HCT116 (cell line): ENCODE measurements around the gene RAB9A. TPM values are rescaled to one million over a fixed set of nuclear protein-coding genes. Genes with fewer than 3 reads are reported as not detected.
"Not testable (repeated sequence)": the region's sequence is repeated elsewhere in the genome, so short reads cannot be mapped to it uniquely, and the experiment has no call there.

Source experiments
- ATAC-seq: fragments of 200-7000 bp; cut with Tn5 transposase; 2 replicates; pipeline ENCODE4 v1.9.1; 2020; ENCODE audit warnings: mild to moderate bottlenecking, moderate library complexity
- BruUV-seq: library from RNA; stranded (reverse); fragments of 400-500 nt; replicated peaks from 2 replicates; lab custom pipeline; 2021; lab: Mats Ljungman, UMichigan
- CTCF ChIA-PET: fragments of 300-600 bp; sonication (Branson Sonifier 250); formaldehyde crosslinking; loops from one replicate; lab custom pipeline; 2021; ENCODE audit warnings: antibody characterized with exemption; lab: Charles Lee
- POLR2A ChIA-PET: fragments of 300-600, 350-600 bp; sonication (Branson Sonifier 250); formaldehyde crosslinking; loops from one replicate; lab custom pipeline; 2021; ENCODE audit warnings: antibody characterized with exemption; lab: Charles Lee
- RAD21 ChIA-PET, 2 experiments: fragments of 300-600 bp; sonication (Branson Sonifier 250); formaldehyde crosslinking; loops; one replicate each; lab custom pipeline; 2023; ENCODE audit warnings: low total read pairs in 2 of 2; ENCODE audit not compliant: uncharacterized antibody in 2 of 2, unreplicated experiment in 2 of 2, low non-redundant PET in 1 of 2; lab: Charles Lee
- DNase-seq: peaks from one replicate; pipeline ENCODE4 v3.0.0-alpha.2; 2010; ENCODE audit warnings: low read depth, low spot score
- H2AFZ ChIP-seq: fragments of 200-600 bp; shearing (Covaris generic), sonication (generic); 2 replicates; pipeline ENCODE4 v1.6.1; 2017; ENCODE audit warnings: low read depth, mixed run types, mixed read lengths, antibody characterized with exemption, low read length; ENCODE audit not compliant: poor library complexity, severe bottlenecking
- H3K27ac ChIP-seq: 2 replicates; pipeline ENCODE4 v1.5.1; 2012; ENCODE audit warnings: low read depth, low read length
- H3K27me3 ChIP-seq: fragments of 200-600 bp; sonication (generic); 2 replicates; pipeline ENCODE4 v1.6.1; 2016; ENCODE audit warnings: mixed run types, low read length, mixed read lengths; ENCODE audit not compliant: insufficient read depth
- H3K36me3 ChIP-seq, 2 experiments: fragments of 200-500 bp in 1 of 2; fragments of 200-600 bp in 1 of 2; sonication (Bioruptor generic) in 1 of 2; sonication (generic) in 1 of 2; 2 replicates each; pipeline versions ENCODE4 v1.5.1 to v1.6.1; 2014 to 2016; ENCODE audit warnings: low read length in 2 of 2, inconsistent platforms in 1 of 2, mixed read lengths in 1 of 2, mixed run types in 1 of 2; ENCODE audit not compliant: insufficient read depth in 2 of 2, control insufficient read depth in 1 of 2
- H3K4me1 ChIP-seq, 2 experiments: fragments of 200-600 bp in 1 of 2; sonication (generic) in 1 of 2; 2 replicates each; pipeline versions ENCODE4 v1.5.1 to v1.6.1; 2012 to 2017; ENCODE audit warnings: low read length in 2 of 2, inconsistent platforms in 1 of 2, mild to moderate bottlenecking in 1 of 2, mixed read lengths in 1 of 2, mixed run types in 1 of 2, moderate library complexity in 1 of 2; ENCODE audit not compliant: insufficient read depth in 2 of 2, control insufficient read depth in 1 of 2
- H3K4me2 ChIP-seq: fragments of 200-600 bp; sonication (generic); 2 replicates; pipeline ENCODE4 v1.6.1; 2017; ENCODE audit warnings: mixed run types, low read length, mixed read lengths
- H3K4me3 ChIP-seq, 2 experiments: fragments of 200-600 bp in 1 of 2; sonication (generic) in 1 of 2; replicated peaks in 1 of 2; 2 replicates each; pipeline ENCODE4 v1.5.1; 2011 to 2016; ENCODE audit warnings: low read length in 2 of 2, control low read depth in 1 of 2, low read depth in 1 of 2, mild to moderate bottlenecking in 1 of 2, mixed read lengths in 1 of 2, mixed run types in 1 of 2
- H3K79me2 ChIP-seq: fragments of 200-600 bp; sonication (generic); 2 replicates; pipeline ENCODE4 v1.6.1; 2017; ENCODE audit warnings: mild to moderate bottlenecking, mixed run types, low read length, moderate library complexity, mixed read lengths; ENCODE audit not compliant: insufficient read depth
- H3K9ac ChIP-seq: fragments of 200-600 bp; sonication (generic); 2 replicates; pipeline ENCODE4 v1.6.1; 2016; ENCODE audit warnings: low read length, mixed read lengths
- H3K9me2 ChIP-seq: fragments of 200-600 bp; sonication (generic), shearing (Covaris generic); 2 replicates; pipeline ENCODE4 v1.6.1; 2017; ENCODE audit warnings: mixed run types, mild to moderate bottlenecking, moderate library complexity; ENCODE audit not compliant: insufficient read depth
- H3K9me3 ChIP-seq, 2 experiments: fragments of 200-500 bp in 1 of 2; fragments of 200-600 bp in 1 of 2; sonication (Bioruptor generic) in 1 of 2; sonication (generic) in 1 of 2; 2 replicates each; pipeline ENCODE4 v1.6.1; 2014 to 2017; ENCODE audit warnings: low read length in 2 of 2, mixed read lengths in 2 of 2, inconsistent platforms in 1 of 2, low read depth in 1 of 2, mild to moderate bottlenecking in 1 of 2, mixed run types in 1 of 2, moderate library complexity in 1 of 2; ENCODE audit not compliant: control insufficient read depth in 1 of 2, insufficient read depth in 1 of 2
- H4K20me1 ChIP-seq: fragments of 200-600 bp; sonication (generic), shearing (Covaris generic); 2 replicates; pipeline ENCODE4 v1.6.1; 2017; ENCODE audit warnings: mixed run types, mild to moderate bottlenecking, moderate library complexity; ENCODE audit not compliant: insufficient read depth
- CTCF ChIP-seq, 3 experiments: fragments of 200-600 bp in 1 of 3; sonication (generic) in 1 of 3; IDR thresholded peaks in 2 of 3; conservative IDR thresholded peaks in 1 of 3; 2 replicates each; pipeline ENCODE4 v1.5.1; 2012 to 2017; ENCODE audit warnings: low read depth in 2 of 3, low read length in 2 of 3, antibody characterized with exemption in 1 of 3, borderline replicate concordance in 1 of 3, control low read depth in 1 of 3, mild to moderate bottlenecking in 1 of 3, mixed read lengths in 1 of 3, mixed run types in 1 of 3, moderate library complexity in 1 of 3; ENCODE audit not compliant: insufficient read depth in 1 of 3
- RAD21 ChIP-seq: IDR thresholded peaks from 2 replicates; pipeline ENCODE4 v1.6.1; 2012; ENCODE audit warnings: low read depth, mild to moderate bottlenecking
- intact Hi-C: fragments of 100-400 bp; cut with micrococcal nuclease; formaldehyde crosslinking; loops from 2 replicates; pipeline ENCODE4 v1.10.0; 2022
- total RNA-seq: library from RNA; stranded (reverse); gene quantifications from one replicate; pipeline ENCODE4 v1.2.1, GENCODE V29; 2021; ENCODE audit not compliant: unreplicated experiment

RAB9A gene
- total RNA-seq, 1 experiment from 2014 or later: 23.9 TPM

DNA sequence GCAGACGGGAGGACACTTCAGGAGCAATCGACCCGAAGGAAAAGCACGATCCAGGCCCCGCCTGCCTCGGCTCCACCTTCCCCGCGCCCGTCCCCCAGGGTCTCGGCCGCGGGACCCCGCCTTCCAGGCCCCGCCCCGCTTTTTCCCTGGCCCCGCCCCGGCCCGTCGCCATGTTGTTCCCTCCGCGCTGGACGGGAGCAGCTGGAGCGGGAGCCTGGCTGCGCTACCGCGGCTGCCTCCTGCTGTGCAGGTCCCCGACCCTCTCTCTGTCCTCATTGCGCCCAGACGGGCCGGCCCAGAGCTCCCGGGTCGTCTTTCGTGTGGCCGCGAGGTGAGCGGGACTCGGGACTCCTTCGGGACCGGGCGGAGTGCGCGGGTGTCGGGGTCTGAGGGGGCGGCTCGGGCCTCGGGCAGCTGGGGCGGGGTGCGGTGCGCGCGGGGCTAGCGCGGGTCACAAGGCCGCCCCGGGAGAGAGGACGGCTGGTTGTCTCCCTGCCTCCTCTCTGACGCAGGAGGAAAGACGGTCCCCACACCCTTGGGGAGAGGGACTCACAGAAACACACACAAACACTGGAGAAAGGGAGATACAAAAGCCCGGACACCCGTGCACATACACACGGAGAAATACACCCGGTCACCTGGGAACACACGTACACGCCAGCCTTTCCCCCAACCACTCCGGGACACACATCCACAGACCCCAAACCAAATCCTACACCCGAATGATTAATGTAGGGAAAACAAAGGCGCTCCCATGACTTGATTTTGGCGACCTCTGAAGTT lies at the start of gene RAB9A (continued):
- TF ChIP-seq CTCF (IDR thresholded peaks at IDR 0.05 in 2 of 3, conservative IDR thresholded peaks at IDR 0.05 in 1 of 3; ENCODE audit: borderline replicate concordance in 1 of 3, insufficient read depth in 1 of 3, low read depth in 2 of 3, low read length in 2 of 3) (no peak), RAD21 (no peak)
- TF ChIP-seq, all 23 proteins: peak for 6

DNA sequence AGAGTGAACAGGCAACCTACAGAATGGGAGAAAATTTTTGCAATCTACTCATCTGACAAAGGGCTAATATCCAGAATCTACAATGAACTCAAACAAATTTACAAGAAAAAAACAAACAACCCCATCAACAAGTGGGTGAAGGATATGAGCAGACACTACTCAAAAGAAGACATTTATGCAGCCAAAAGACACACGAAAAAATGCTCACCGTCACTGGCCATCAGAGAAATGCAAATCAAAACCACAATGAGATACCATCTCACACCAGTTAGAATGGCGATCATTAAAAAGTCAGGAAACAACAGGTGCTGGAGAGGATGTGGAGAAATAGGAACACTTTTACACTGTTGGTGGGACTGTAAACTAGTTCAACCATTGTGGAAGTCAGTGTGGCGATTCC lies 47.2 kb upstream of the RAB9A start:
- H3K9ac ChIP-seq, H3K4me1 ChIP-seq, H3K36me3 ChIP-seq, H2AFZ ChIP-seq, H4K20me1 ChIP-seq, POLR2A ChIA-PET, H3K9me2 ChIP-seq, CTCF ChIA-PET, H3K4me3 ChIP-seq, H3K27ac ChIP-seq, H3K27me3 ChIP-seq, DNase-seq, RAD21 ChIA-PET, H3K79me2 ChIP-seq, H3K9me3 ChIP-seq, H3K4me2 ChIP-seq, ATAC-seq, BruUV-seq: not testable (repeated sequence)
- intact Hi-C loops: loop anchor here (10.0 kb wide), 1 partner anchor 697 kb away; no protein-coding TSS in a partner anchor
